H9 (cell line): ENCODE data around the gene ACER3. TPM values are rescaled to one million over a fixed set of nuclear protein-coding genes. Genes with fewer than 3 reads are reported as not detected.

Experiments used
- DNase-seq: peaks from one replicate; pipeline ENCODE4 v3.0.0-alpha.2; 2017
- H2AFZ ChIP-seq: one replicate; pipeline ENCODE4 v1.6.1; 2013; ENCODE audit warnings: mild to moderate bottlenecking, low read length, control low read depth, moderate library complexity
- H2AK5ac ChIP-seq: 2 replicates; pipeline ENCODE4 v1.6.1; 2013; ENCODE audit warnings: low read length, control low read depth, mixed read lengths; ENCODE audit not compliant: insufficient read length
- H2BK120ac ChIP-seq: one replicate; pipeline ENCODE4 v1.6.1; 2013; ENCODE audit warnings: low read depth, mild to moderate bottlenecking, low read length, control low read depth, inconsistent platforms; ENCODE audit not compliant: poor library complexity, severe bottlenecking
- H2BK12ac ChIP-seq: 2 replicates; pipeline ENCODE4 v1.6.1; 2013; ENCODE audit warnings: low read length, control low read depth, mixed read lengths, low read depth; ENCODE audit not compliant: insufficient read length
- H2BK15ac ChIP-seq: 2 replicates; pipeline ENCODE4 v1.6.1; 2013; ENCODE audit warnings: low read depth, low read length, control low read depth
- H2BK20ac ChIP-seq: one replicate; pipeline ENCODE4 v1.6.1; 2013; ENCODE audit warnings: low read depth, mild to moderate bottlenecking, low read length, control low read depth, inconsistent platforms; ENCODE audit not compliant: poor library complexity, severe bottlenecking
- H2BK5ac ChIP-seq: 2 replicates; pipeline ENCODE4 v1.6.1; 2013; ENCODE audit warnings: low read length, control low read depth, mixed read lengths; ENCODE audit not compliant: insufficient read length
- H3K14ac ChIP-seq: 2 replicates; pipeline ENCODE4 v1.6.1; 2013; ENCODE audit warnings: low read length, control low read depth; ENCODE audit not compliant: insufficient read depth
- H3K18ac ChIP-seq: 2 replicates; pipeline ENCODE4 v1.6.1; 2013; ENCODE audit warnings: low read depth, mild to moderate bottlenecking, mixed read lengths, low read length, control low read depth; ENCODE audit not compliant: insufficient read length
- H3K23ac ChIP-seq: 2 replicates; pipeline ENCODE4 v1.6.1; 2013; ENCODE audit warnings: low read length, control low read depth, mixed read lengths, low read depth; ENCODE audit not compliant: insufficient read length
- H3K23me2 ChIP-seq: 2 replicates; pipeline ENCODE4 v1.6.1; 2013; ENCODE audit warnings: low read depth, mild to moderate bottlenecking, mixed read lengths, low read length, control low read depth; ENCODE audit not compliant: insufficient read length, poor library complexity, severe bottlenecking
- H3K27ac ChIP-seq: 2 replicates; pipeline ENCODE4 v1.5.1; 2013; ENCODE audit warnings: low read length, control low read depth, mixed read lengths, low read depth; ENCODE audit not compliant: insufficient read length
- H3K27me3 ChIP-seq: 2 replicates; pipeline ENCODE4 v1.6.1; 2013; ENCODE audit warnings: low read length, control low read depth, inconsistent platforms; ENCODE audit not compliant: insufficient read depth
- H3K4ac ChIP-seq: 2 replicates; pipeline ENCODE4 v1.6.1; 2013; ENCODE audit warnings: low read depth, mild to moderate bottlenecking, control low read depth, inconsistent platforms, low read length, moderate library complexity
- H3K4me1 ChIP-seq: 2 replicates; pipeline ENCODE4 v1.6.1; 2013; ENCODE audit warnings: low read length, control low read depth, inconsistent platforms; ENCODE audit not compliant: insufficient read depth
- H3K4me2 ChIP-seq: 2 replicates; pipeline ENCODE4 v1.6.1; 2013; ENCODE audit warnings: low read length, control low read depth, mixed read lengths; ENCODE audit not compliant: insufficient read length, insufficient read depth
- H3K56ac ChIP-seq: 2 replicates; pipeline ENCODE4 v1.6.1; 2013; ENCODE audit warnings: low read depth, mild to moderate bottlenecking, mixed read lengths, low read length, control low read depth; ENCODE audit not compliant: insufficient read length
- H3K79me1 ChIP-seq: 2 replicates; pipeline ENCODE4 v1.6.1; 2013; ENCODE audit warnings: low read depth, mild to moderate bottlenecking, moderate library complexity, low read length, control low read depth, inconsistent platforms; ENCODE audit not compliant: insufficient read depth, poor library complexity, severe bottlenecking
- H3K79me2 ChIP-seq: 2 replicates; pipeline ENCODE4 v1.6.1; 2013; ENCODE audit warnings: low read length, control low read depth, inconsistent platforms; ENCODE audit not compliant: insufficient read depth
- H3K9ac ChIP-seq: 2 replicates; pipeline ENCODE4 v1.6.1; 2013; ENCODE audit warnings: low read length, control low read depth, mixed read lengths; ENCODE audit not compliant: insufficient read length; ENCODE audit errors: extremely low read depth
- H3K9me3 ChIP-seq: one replicate; pipeline ENCODE4 v1.6.1; 2013; ENCODE audit warnings: low read depth, low read length, inconsistent platforms; ENCODE audit not compliant: control insufficient read depth
- H3T11ph ChIP-seq: one replicate; pipeline ENCODE4 v1.6.1; 2013; ENCODE audit warnings: mild to moderate bottlenecking, low read length, control low read depth, inconsistent platforms
- H4K20me1 ChIP-seq: one replicate; pipeline ENCODE4 v1.6.1; 2013; ENCODE audit not compliant: control insufficient read depth, insufficient read length, insufficient read depth
- H4K5ac ChIP-seq: 2 replicates; pipeline ENCODE4 v1.6.1; 2013; ENCODE audit warnings: low read depth, mild to moderate bottlenecking, mixed read lengths, low read length, control low read depth; ENCODE audit not compliant: insufficient read length
- H4K8ac ChIP-seq: replicated peaks from 2 replicates; pipeline ENCODE4 v1.6.1; 2013; ENCODE audit warnings: low read length, control low read depth, mixed read lengths, low read depth; ENCODE audit not compliant: insufficient read length
- H4K91ac ChIP-seq: 2 replicates; pipeline ENCODE4 v1.6.1; 2013; ENCODE audit warnings: low read depth, mild to moderate bottlenecking, moderate library complexity, mixed read lengths, low read length, control low read depth; ENCODE audit not compliant: insufficient read length
- H3K27ac Mint-ChIP-seq, 3 experiments: 2 replicates in 2 of 3; 3 replicates in 1 of 3; pipeline ENCODE4 v1.8.0; 2020 to 2021; ENCODE audit warnings: mixed read lengths in 3 of 3, mild to moderate bottlenecking in 1 of 3, moderate library complexity in 1 of 3
- H3K27me3 Mint-ChIP-seq: 2 replicates; pipeline ENCODE4 v1.8.0; 2021; ENCODE audit warnings: low read depth, mild to moderate bottlenecking, moderate library complexity, mixed read lengths
- H3K36me3 Mint-ChIP-seq, 3 experiments: 2 replicates in 2 of 3; 3 replicates in 1 of 3; pipeline ENCODE4 v1.8.0; 2020 to 2021; ENCODE audit warnings: low read depth in 3 of 3, mixed read lengths in 3 of 3; ENCODE audit not compliant: insufficient read depth in 1 of 3
- H3K4me1 Mint-ChIP-seq, 2 experiments: 2 replicates each; pipeline ENCODE4 v1.8.0; 2020; ENCODE audit warnings: mixed read lengths in 2 of 2
- H3K4me3 Mint-ChIP-seq, 2 experiments: 2 replicates in 1 of 2; 3 replicates in 1 of 2; pipeline ENCODE4 v1.8.0; 2020 to 2021; ENCODE audit warnings: mild to moderate bottlenecking in 2 of 2, mixed read lengths in 2 of 2, moderate library complexity in 1 of 2
- H3K9me3 Mint-ChIP-seq, 2 experiments: 2 replicates in 1 of 2; 3 replicates in 1 of 2; pipeline ENCODE4 v1.8.0; 2020; ENCODE audit warnings: mild to moderate bottlenecking in 2 of 2, mixed read lengths in 2 of 2, moderate library complexity in 1 of 2
- WGBS: extraction: QIAGEN DNeasy Blood & Tissue Kit; methylation state at CpG from one replicate; pipeline ENCODE4 v1.1.7; 2013; ENCODE audit warnings: missing lambda C conversion rate, low lambda C conversion rate, mixed read lengths; ENCODE audit not compliant: insufficient read length; ENCODE audit errors: extremely low coverage; 5-methylcytosine and 5-hydroxymethylcytosine counted together
- total RNA-seq: library from RNA; stranded (reverse); gene quantifications from 2 replicates; pipeline ENCODE4 v1.2.1, GENCODE V29; 2021
- TF ChIP-seq, protein P1 (sequence below): fragments of 200-600 bp; sonication (generic); conservative IDR thresholded peaks from 3 replicates; pipeline ENCODE4 v1.8.0; 2021; ENCODE audit warnings: antibody characterized with exemption, mild to moderate bottlenecking

The ACER3 gene
- total RNA-seq, 1 experiment from 2014 or later = 14.7 TPM

- Histone ChIP-seq H3K79me1 (no peaks in the 10 kb centered on the region), H3K4me2 (no peak overlapping the region), H2BK12ac (no peak overlapping the region), H3K79me2 (no peaks in the 10 kb centered on the region), H2BK20ac (no peak overlapping the region), H3K9me3 (no peaks in the 10 kb centered on the region), H3K14ac (no peak overlapping the region), H3K23ac (no peak overlapping the region), H2BK120ac (no peak overlapping the region), H3K27me3 (no peaks in the 10 kb centered on the region), H2BK15ac (no peak overlapping the region), H3K18ac (no peak overlapping the region), H4K20me1 (no peaks in the 10 kb centered on the region), H4K8ac (no peak overlapping the region), H2AFZ (no peak overlapping the region), H3T11ph (no peak overlapping the region), H4K91ac (no peak overlapping the region), H3K56ac (no peak overlapping the region), H3K9ac (no peak overlapping the region), H2BK5ac (no peak overlapping the region), H3K4me1 (no peaks in the 10 kb centered on the region), H2AK5ac (no peak overlapping the region), H4K5ac (no peak overlapping the region), H3K4ac (no peak overlapping the region), H3K27ac (no peak overlapping the region), H3K23me2 (no peaks in the 10 kb centered on the region)
- TF ChIP-seq, protein P1, sequence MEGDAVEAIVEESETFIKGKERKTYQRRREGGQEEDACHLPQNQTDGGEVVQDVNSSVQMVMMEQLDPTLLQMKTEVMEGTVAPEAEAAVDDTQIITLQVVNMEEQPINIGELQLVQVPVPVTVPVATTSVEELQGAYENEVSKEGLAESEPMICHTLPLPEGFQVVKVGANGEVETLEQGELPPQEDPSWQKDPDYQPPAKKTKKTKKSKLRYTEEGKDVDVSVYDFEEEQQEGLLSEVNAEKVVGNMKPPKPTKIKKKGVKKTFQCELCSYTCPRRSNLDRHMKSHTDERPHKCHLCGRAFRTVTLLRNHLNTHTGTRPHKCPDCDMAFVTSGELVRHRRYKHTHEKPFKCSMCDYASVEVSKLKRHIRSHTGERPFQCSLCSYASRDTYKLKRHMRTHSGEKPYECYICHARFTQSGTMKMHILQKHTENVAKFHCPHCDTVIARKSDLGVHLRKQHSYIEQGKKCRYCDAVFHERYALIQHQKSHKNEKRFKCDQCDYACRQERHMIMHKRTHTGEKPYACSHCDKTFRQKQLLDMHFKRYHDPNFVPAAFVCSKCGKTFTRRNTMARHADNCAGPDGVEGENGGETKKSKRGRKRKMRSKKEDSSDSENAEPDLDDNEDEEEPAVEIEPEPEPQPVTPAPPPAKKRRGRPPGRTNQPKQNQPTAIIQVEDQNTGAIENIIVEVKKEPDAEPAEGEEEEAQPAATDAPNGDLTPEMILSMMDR = no peak
- H3K36me3 Mint-ChIP-seq = peaks cover 0 to 16% (median 5%) of the 10 kb centered on the region in 3 experiments; a peak in 5 of 7 replicates
- H3K27ac Mint-ChIP-seq = no peak overlapping the region
- H3K27me3 Mint-ChIP-seq = no peaks in the 10 kb centered on the region
- H3K4me3 Mint-ChIP-seq = no peak overlapping the region
- peaks cover 14 to 17% of the 10 kb centered on the region in 2 experiments for H3K9me3 Mint-ChIP-seq
- DNase-seq = no peak
- H3K4me1 Mint-ChIP-seq = no peaks in the 10 kb centered on the region
- WGBS = no CpG with 5 or more reads among the region's 2 CpGs
Measured at GRCh38 chr11:76974179-76974891, 113.6 kb downstream of the ACER3 start.
